ENCODE data around the gene BICC1. TPM values are rescaled to one million over a fixed set of nuclear protein-coding genes. Genes with fewer than 3 reads are reported as not detected.

BICC1 gene
- total RNA-seq, 1 donor from 2014 or later: 0.41 TPM

GRCh38 chr10:58723186-58723585 is 210.5 kb downstream of the BICC1 start:
- Histone ChIP-seq H3K4me2 (no peak overlapping the region), H3K4me3 (no peak overlapping the region), H3K36me3 (no peaks in the 10 kb centered on the region), H3K79me2 (ENCODE audit: low read depth) (no peaks in the 10 kb centered on the region), H3K4me1 (no peaks in the 10 kb centered on the region), H4K20me1 (ENCODE audit: low read depth) (no peaks in the 10 kb centered on the region), H2AFZ (replicated peaks) (no peak overlapping the region), H3K27ac (no peak overlapping the region), H3K9me3 (ENCODE audit: low read depth) (no peaks in the 10 kb centered on the region), H3K9ac (no peak overlapping the region), H3F3A (ENCODE audit: low read depth) (no peaks in the 10 kb centered on the region), H3K27me3 (no peaks in the 10 kb centered on the region)
- Mint-ChIP-seq H3K4me1 (no peaks in the 10 kb centered on the region), H3K4me3 (no peak overlapping the region), H3K27me3 (ENCODE audit: insufficient read depth, low read depth) (no peaks in the 10 kb centered on the region), H3K9me3 (no peaks in the 10 kb centered on the region), H3K27ac (no peak overlapping the region), H3K36me3 (no peaks in the 10 kb centered on the region)
- DNase-seq (ENCODE audit: low spot score): no peak
- TF ChIP-seq CTCF (IDR thresholded peaks at IDR 0.05): no peak
- TF ChIP-seq EZH2phosphoT487 (IDR thresholded peaks at IDR 0.05): no peak
- no peak for TF ChIP-seq EZH2 (IDR thresholded peaks at IDR 0.05)

- Histone ChIP-seq H2AFZ (replicated peaks) (no peak overlapping the region), H3K4me1 (no peaks in the 10 kb centered on the region), H3K4me2 (no peak overlapping the region), H4K20me1 (ENCODE audit: low read depth) (no peaks in the 10 kb centered on the region), H3K9me3 (ENCODE audit: low read depth) (no peaks in the 10 kb centered on the region), H3K36me3 (no peaks in the 10 kb centered on the region), H3K9ac (no peak overlapping the region), H3K79me2 (ENCODE audit: low read depth) (no peaks in the 10 kb centered on the region), H3F3A (ENCODE audit: low read depth) (no peaks in the 10 kb centered on the region), H3K27me3 (no peaks in the 10 kb centered on the region), H3K27ac (no peak overlapping the region), H3K4me3 (no peak overlapping the region)
- Mint-ChIP-seq H3K27me3 (ENCODE audit: insufficient read depth, low read depth) (no peaks in the 10 kb centered on the region), H3K27ac (no peak overlapping the region), H3K36me3 (no peaks in the 10 kb centered on the region), H3K9me3 (peaks cover 2% of the 10 kb centered on the region), H3K4me3 (no peak overlapping the region), H3K4me1 (no peaks in the 10 kb centered on the region)
- no peak for TF ChIP-seq EZH2phosphoT487 (IDR thresholded peaks at IDR 0.05)
- no peak for TF ChIP-seq EZH2 (IDR thresholded peaks at IDR 0.05)
- DNase-seq (ENCODE audit: low spot score): no peak
Measured at GRCh38 chr10:58723966-58724365, 211.3 kb downstream of the BICC1 start.

GRCh38 chr10:58724781-58725180 is 212.1 kb downstream of the BICC1 start:
- Histone ChIP-seq H3K27ac (no peak overlapping the region), H3K9ac (no peak overlapping the region), H2AFZ (replicated peaks) (no peak overlapping the region), H3K36me3 (no peaks in the 10 kb centered on the region), H3F3A (ENCODE audit: low read depth) (no peaks in the 10 kb centered on the region), H3K4me1 (no peaks in the 10 kb centered on the region), H3K4me2 (no peak overlapping the region), H4K20me1 (ENCODE audit: low read depth) (no peaks in the 10 kb centered on the region), H3K4me3 (no peak overlapping the region), H3K9me3 (ENCODE audit: low read depth) (no peaks in the 10 kb centered on the region), H3K79me2 (ENCODE audit: low read depth) (no peaks in the 10 kb centered on the region), H3K27me3 (no peaks in the 10 kb centered on the region)
- Mint-ChIP-seq H3K4me1 (no peaks in the 10 kb centered on the region), H3K36me3 (no peaks in the 10 kb centered on the region), H3K4me3 (no peak overlapping the region), H3K27me3 (ENCODE audit: insufficient read depth, low read depth) (peaks cover 2% of the 10 kb centered on the region), H3K27ac (no peak overlapping the region), H3K9me3 (peaks cover 5% of the 10 kb centered on the region)
- no peak for DNase-seq (ENCODE audit: low spot score)
- TF ChIP-seq EZH2phosphoT487 (IDR thresholded peaks at IDR 0.05) (no peak), EZH2 (IDR thresholded peaks at IDR 0.05) (no peak), CTCF (IDR thresholded peaks at IDR 0.05) (no peak)

GRCh38 chr10:58725901-58726300 is 213.2 kb downstream of the BICC1 start:
- Histone ChIP-seq H3K4me2 (no peak overlapping the region), H2AFZ (replicated peaks) (no peak overlapping the region), H3K4me1 (no peaks in the 10 kb centered on the region), H3K79me2 (ENCODE audit: low read depth) (no peaks in the 10 kb centered on the region), H3K27ac (no peak overlapping the region), H3K9ac (no peak overlapping the region), H3K27me3 (no peaks in the 10 kb centered on the region), H3K4me3 (no peak overlapping the region), H3K9me3 (ENCODE audit: low read depth) (no peaks in the 10 kb centered on the region), H3F3A (ENCODE audit: low read depth) (no peaks in the 10 kb centered on the region), H3K36me3 (no peaks in the 10 kb centered on the region), H4K20me1 (ENCODE audit: low read depth) (no peaks in the 10 kb centered on the region)
- Mint-ChIP-seq H3K4me3 (no peak overlapping the region), H3K9me3 (peaks cover 15% of the 10 kb centered on the region), H3K36me3 (no peaks in the 10 kb centered on the region), H3K27ac (no peak overlapping the region), H3K27me3 (ENCODE audit: insufficient read depth, low read depth) (peaks cover 2% of the 10 kb centered on the region), H3K4me1 (no peaks in the 10 kb centered on the region)
- no peak for DNase-seq (ENCODE audit: low spot score)
- TF ChIP-seq EZH2phosphoT487 (IDR thresholded peaks at IDR 0.05) (no peak), CTCF (IDR thresholded peaks at IDR 0.05) (no peak), EZH2 (IDR thresholded peaks at IDR 0.05) (no peak)
